ENCODE results near the gene PLEKHG7. TPM values are rescaled to one million over a fixed set of nuclear protein-coding genes. Genes with fewer than 3 reads are reported as not detected.

PLEKHG7 gene
- total and polyA plus RNA-seq, 9 of the 15 experiments (the other 6 are each of a cell fraction or from before 2014, with no cell fraction given): 0.03 TPM; not detected in 8

- FAIRE-seq: no peak
- H3K4me3 ChIP-seq: no peak overlapping the region
- 0% methylated on average over 5 of the region's 5 CpGs for WGBS (ENCODE audit: insufficient coverage, low coverage, missing lambda C conversion rate)
These were observed 27.5 kb upstream of the PLEKHG7 start for GRCh38 chr12:92675092-92675865.

GRCh38 chr12:92676710-92677109, 26.1 kb upstream of the PLEKHG7 start:
- Histone ChIP-seq H3K9me1 (ENCODE audit: control insufficient read depth, insufficient read depth, low read length) (no peaks in the 10 kb centered on the region), H4K20me1 (replicated peaks; ENCODE audit: control insufficient read depth, insufficient read depth, low read length) (no peaks in the 10 kb centered on the region), H3K9me3 (replicated peaks; ENCODE audit: control insufficient read depth, insufficient read depth, low read depth, low read length) (no peaks in the 10 kb centered on the region), H3K4me3 (no peak overlapping the region), H3K4me1 (replicated peaks in 1 of 2; ENCODE audit: control insufficient read depth in 2 of 2, insufficient read depth in 2 of 2, low read length in 2 of 2) (no peaks in the 10 kb centered on the region), H2AFZ (ENCODE audit: low read depth, low read length) (no peak overlapping the region), H3K27ac (ENCODE audit: extremely low read depth, low read depth, low read length) (no peak overlapping the region), H3K36me3 (ENCODE audit: control insufficient read depth, insufficient read depth, low read length) (no peaks in the 10 kb centered on the region), H3K27me3 (ENCODE audit: control insufficient read depth in 2 of 2, insufficient read depth in 2 of 2, low read length in 2 of 2) (peaks cover 2 to 17% of the 10 kb centered on the region in 2 experiments; a peak in 1 of 5 replicates), H3K4me2 (ENCODE audit: insufficient read depth, low read length) (no peak overlapping the region), H3K79me2 (ENCODE audit: control insufficient read depth, insufficient read depth, low read length) (no peaks in the 10 kb centered on the region), H3K9ac (ENCODE audit: insufficient read depth in 1 of 2, low read depth in 2 of 2, low read length in 2 of 2) (no peak overlapping the region)
- ChIA-PET CTCF (ENCODE audit: low intra/inter-chr PET ratio) (no interaction called here), POLR2A (interaction anchor here (1.0 kb wide), 1 partner anchor 18 kb away, joined by 3 read pairs; no protein-coding TSS in a partner anchor)
- BruUV-seq (replicated peaks): no TSS peak
- TF ChIP-seq ZNF282 (CRISPR knock-in tag; IDR thresholded peaks at IDR 0.05) (no peak), ZNF316 (IDR thresholded peaks at IDR 0.05) (no peak), ZNF449 (CRISPR knock-in tag; IDR thresholded peaks at IDR 0.05) (no peak), BMI1 (IDR thresholded peaks at IDR 0.05; ENCODE audit: low read length) (no peak)
- FAIRE-seq (no peak), ATAC-seq (no peak), DNase-seq (ENCODE audit: extremely low read depth in 1 of 4, low spot score in 3 of 4) (no peak)
- intact Hi-C loops (cut with micrococcal nuclease): no loop called here
- WGBS (ENCODE audit: insufficient coverage, low coverage, missing lambda C conversion rate): 3% methylated on average over 4 of the region's 4 CpGs
- in situ Hi-C loops (cut with MboI): no loop called here

More at GRCh38 chr12:92675092-92675865, 27.5 kb upstream of the PLEKHG7 start:
- POLR2A ChIA-PET: no interaction called here
- Histone ChIP-seq H3K9ac (ENCODE audit: insufficient read depth in 1 of 2, low read depth in 2 of 2, low read length in 2 of 2) (no peak overlapping the region), H3K9me3 (replicated peaks; ENCODE audit: control insufficient read depth, insufficient read depth, low read depth, low read length) (no peaks in the 10 kb centered on the region), H3K9me1 (ENCODE audit: control insufficient read depth, insufficient read depth, low read length) (no peaks in the 10 kb centered on the region), H3K27me3 (ENCODE audit: control insufficient read depth in 2 of 2, insufficient read depth in 2 of 2, low read length in 2 of 2) (peaks cover 2 to 17% of the 10 kb centered on the region in 2 experiments; a peak in 1 of 5 replicates), H4K20me1 (replicated peaks; ENCODE audit: control insufficient read depth, insufficient read depth, low read length) (no peaks in the 10 kb centered on the region), H3K4me2 (ENCODE audit: insufficient read depth, low read length) (no peak overlapping the region), H3K79me2 (ENCODE audit: control insufficient read depth, insufficient read depth, low read length) (no peaks in the 10 kb centered on the region), H3K27ac (ENCODE audit: extremely low read depth, low read depth, low read length) (no peak overlapping the region), H3K4me1 (replicated peaks in 1 of 2; ENCODE audit: control insufficient read depth in 2 of 2, insufficient read depth in 2 of 2, low read length in 2 of 2) (no peaks in the 10 kb centered on the region), H2AFZ (ENCODE audit: low read depth, low read length) (no peak overlapping the region), H3K36me3 (ENCODE audit: control insufficient read depth, insufficient read depth, low read length) (no peaks in the 10 kb centered on the region)
- CTCF ChIA-PET (ENCODE audit: low intra/inter-chr PET ratio): no interaction called here
- TF ChIP-seq HNRNPL (IDR thresholded peaks at IDR 0.05; ENCODE audit: low read depth, low read length): no peak
- no peak for TF ChIP-seq FOXP1 (CRISPR knock-in tag; IDR thresholded peaks at IDR 0.05)
- peak; percentile 53 for TF ChIP-seq FOSL1 (tag; conservative IDR thresholded peaks at IDR 0.05)
- TF ChIP-seq MEF2A (IDR thresholded peaks at IDR 0.05; ENCODE audit: control insufficient read depth, low read depth, low read length): no peak
- intact Hi-C loops (cut with micrococcal nuclease) (no loop called here), in situ Hi-C loops (cut with MboI) (no loop called here)
- BruUV-seq (replicated peaks): no TSS peak
- no peak for DNase-seq (ENCODE audit: extremely low read depth in 1 of 4, low spot score in 3 of 4)
- ATAC-seq: no peak
